GM18511 (cell line): Measurements from ENCODE around the gene DDIT4.
"Not testable (repeated sequence)": the region's sequence is repeated elsewhere in the genome, so short reads cannot be mapped to it uniquely, and the experiment has no call there.

Experiments used
- ATAC-seq: cut with Tn5 transposase; IDR thresholded peaks from one replicate; pipeline ENCODE4 v1.9.1; 2021; ENCODE audit warnings: mild to moderate bottlenecking, moderate library complexity; ENCODE audit not compliant: unreplicated experiment

The DDIT4 gene

DNA sequence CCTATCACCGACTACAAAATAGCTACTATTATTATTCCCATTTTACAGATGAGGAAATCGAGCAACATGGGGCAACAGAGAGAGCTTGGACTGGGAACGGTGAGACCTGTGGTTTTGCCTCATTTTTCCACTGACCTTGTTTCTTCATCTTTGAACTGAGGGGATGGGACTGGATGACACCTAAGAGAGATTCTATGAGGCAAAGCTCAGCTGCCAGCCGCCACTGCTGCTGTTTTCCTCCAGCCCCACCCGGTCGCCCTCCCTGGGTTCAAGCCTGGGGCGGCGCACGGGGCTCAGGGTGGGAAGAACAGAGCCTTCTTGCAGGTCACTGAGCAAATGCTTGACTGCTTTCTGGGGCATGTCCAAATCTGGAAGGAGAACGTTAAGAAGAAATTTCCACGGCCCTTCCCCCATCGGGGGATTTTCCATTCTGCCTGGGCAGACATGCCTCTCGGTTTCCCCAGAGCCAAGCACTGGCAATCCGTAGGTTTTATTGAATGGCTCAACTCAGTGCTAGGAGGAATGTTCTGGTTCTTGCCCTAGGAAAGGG is 12.3 kb downstream of the DDIT4 start:
- no peak for ATAC-seq

DNA sequence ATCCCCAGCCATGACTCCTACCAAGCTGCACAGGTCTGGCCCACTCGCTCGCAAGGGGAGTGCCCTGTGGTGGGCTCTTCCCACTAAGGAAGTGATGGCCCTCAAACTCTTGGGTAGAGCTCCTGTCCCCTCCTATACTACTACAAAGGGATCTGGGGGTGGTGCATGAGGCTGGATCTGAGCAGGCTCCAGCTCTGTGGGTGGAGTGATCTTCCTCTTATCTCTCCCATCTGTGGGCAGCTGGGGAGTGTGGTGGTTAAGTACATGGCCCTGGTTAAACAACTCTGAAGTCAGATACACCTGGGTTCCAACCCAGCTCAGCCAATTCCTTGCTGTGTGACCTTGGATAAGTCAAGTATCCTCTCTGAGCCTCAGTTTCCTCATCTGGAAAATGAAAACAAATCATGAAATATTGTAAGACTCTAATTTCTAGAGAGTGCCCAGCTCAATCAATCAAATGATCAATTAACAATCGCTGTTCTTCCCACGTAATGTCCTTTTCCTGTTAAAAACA is 17.4 kb downstream of the DDIT4 start:
- no peak for ATAC-seq

- ATAC-seq: no peak
Measured at GRCh38 chr10:72292223-72292691, 18.5 kb downstream of the DDIT4 start.

DNA sequence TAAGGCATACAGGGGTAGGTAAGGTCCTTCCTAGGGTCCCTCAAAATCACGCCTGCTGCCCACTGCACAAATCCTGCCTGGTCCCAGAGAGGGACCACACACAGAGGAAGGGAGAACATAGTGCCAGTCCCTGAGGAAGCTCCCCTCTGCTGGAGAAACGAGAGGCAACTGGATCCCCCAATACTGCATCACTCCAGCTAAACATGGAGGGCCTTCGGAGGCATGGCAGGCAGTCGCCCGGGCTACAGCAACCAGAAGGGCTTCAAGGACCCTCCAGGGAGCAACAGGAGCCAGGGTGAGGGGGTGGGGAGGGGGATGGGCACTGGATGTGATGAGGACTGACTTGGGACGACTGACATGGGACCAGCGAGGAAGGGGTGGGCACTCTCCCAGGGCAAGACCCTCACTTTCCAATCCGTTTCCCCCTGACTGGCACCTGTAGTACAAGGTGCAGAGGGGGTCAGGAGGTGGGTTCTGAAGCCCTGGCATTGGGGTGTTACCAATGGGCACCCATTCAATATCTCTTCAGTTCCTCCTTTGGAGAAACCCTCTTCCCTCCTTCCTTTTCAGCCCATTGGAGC is 21.7 kb downstream of the DDIT4 start:
- ATAC-seq: no peak

DNA sequence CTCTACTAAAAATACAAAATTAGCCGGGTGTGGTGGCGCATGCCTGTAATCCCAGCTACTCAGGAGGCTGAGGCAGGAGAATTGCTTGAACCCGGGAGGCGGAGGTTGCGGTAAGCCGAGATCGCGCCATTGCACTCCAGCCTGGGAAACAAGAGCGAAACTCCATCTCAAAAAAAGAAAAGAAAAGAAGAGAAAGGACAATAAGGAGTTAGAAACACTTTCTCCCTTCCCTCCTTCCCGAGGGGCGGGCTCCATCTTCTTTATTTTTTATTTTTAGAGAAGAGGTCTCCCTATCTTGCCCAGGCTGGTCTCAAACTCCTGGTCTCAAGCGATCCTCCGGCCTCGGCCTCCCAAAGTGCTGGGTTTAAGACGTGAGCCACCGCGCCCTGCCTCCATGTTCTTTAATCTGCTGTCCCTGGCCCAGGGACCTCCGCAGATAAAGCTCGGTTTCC is 23.1 kb downstream of the DDIT4 start:
- ATAC-seq: not testable (repeated sequence)

DNA sequence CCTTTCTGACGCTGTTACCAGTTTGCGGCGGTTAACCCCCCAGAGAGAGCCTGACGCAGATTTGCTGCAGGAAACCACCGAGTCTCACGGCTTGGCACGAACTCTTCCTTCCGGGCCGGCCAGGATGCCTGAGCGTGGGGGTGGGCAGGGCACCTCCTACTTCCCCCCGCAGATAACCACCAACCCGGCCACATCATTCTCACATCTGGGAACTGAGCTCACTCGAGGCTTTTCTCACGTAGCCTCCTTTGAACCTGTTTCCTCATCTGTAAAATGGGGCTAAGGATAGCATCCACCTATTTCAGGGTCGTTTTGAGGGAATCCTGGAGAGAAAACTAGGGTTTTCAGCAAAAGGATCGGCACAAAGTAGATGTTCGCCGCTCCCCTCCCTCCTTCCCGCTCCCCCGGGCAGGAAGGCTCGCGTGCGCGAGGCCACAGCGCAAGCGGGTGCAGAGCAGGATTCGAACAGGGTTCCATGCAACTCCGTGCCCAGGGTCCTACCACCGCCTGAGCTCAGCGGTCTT is 23.6 kb downstream of the DDIT4 start:
- peak; percentile 64 for ATAC-seq

DNA sequence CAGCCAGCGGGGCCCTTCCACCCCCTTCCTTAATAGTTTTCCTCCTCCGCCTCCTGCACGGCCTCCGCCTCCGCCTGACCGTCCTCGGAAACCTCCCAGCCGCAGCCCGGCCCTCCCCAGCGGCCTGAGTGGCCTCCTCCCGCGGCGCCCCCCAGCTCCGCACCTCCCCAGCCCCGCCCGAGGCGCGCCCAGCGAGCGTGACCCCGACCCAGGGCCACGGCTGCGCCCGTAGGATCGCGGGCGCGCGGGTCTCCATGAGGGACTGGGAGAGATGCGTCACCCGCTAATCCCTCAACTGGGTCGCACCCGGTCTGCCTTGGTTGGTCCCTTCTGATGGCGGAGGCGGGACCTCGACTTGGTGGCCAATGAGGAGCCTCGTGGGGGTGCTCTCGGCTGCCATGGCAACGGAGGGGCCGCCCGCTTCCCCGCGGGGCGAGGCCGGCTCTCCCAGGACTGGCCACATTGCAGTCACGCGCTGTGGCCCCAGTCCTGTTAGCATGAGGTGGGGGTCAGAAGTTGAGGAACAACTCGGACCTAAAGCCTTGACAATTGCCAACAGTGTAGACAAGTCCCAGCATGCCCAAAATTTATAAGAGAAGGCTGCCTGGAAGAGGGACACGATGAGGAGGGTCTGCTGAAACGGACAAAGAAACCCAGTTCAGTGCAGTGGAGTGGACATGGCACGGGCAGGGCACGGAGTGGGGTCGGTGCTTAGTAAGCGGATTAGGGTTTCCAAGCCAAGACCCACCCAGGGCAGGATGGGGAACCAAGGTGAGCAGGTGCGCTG is 24.3 kb downstream of the DDIT4 start:
- ATAC-seq: peak; percentile 83

GRCh38 chr10:72298592-72299519 is 25.1 kb downstream of the DDIT4 start:
- no peak for ATAC-seq

- no peak for ATAC-seq
Measured at GRCh38 chr10:72303424-72304128, 29.9 kb downstream of the DDIT4 start.

DNA sequence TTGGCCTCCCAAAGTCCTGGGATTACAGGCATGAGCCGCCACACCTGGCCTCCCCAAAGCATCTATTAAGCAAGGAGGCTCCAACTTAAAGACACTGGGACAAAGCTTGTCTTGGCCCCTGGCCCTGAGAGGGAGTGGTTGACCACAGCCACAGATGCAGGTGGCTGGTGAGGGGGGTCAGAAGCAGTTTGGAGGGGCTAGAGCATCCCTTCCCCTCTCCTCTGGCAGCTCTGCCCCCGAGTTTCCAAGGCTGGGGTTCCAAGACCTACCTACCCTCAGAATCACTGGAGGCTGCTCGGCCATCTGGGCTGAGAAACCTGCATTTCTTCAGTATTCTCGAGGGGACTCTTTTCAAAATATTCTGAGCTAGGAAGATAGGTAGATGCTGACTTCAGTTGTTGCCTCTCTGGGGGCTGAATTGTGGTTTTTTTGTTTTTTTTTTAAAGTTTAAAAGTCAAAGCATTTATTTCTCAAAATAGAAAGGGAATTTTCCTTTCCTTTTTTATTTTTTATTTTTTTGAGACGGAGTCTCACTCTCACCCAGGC is 32.6 kb downstream of the DDIT4 start:
- ATAC-seq: no peak

GRCh38 chr10:72307711-72308110 is 34.0 kb downstream of the DDIT4 start:
- not testable (repeated sequence) for ATAC-seq

- no peak for ATAC-seq
Measured at GRCh38 chr10:72308320-72308987, 34.7 kb downstream of the DDIT4 start.

DNA sequence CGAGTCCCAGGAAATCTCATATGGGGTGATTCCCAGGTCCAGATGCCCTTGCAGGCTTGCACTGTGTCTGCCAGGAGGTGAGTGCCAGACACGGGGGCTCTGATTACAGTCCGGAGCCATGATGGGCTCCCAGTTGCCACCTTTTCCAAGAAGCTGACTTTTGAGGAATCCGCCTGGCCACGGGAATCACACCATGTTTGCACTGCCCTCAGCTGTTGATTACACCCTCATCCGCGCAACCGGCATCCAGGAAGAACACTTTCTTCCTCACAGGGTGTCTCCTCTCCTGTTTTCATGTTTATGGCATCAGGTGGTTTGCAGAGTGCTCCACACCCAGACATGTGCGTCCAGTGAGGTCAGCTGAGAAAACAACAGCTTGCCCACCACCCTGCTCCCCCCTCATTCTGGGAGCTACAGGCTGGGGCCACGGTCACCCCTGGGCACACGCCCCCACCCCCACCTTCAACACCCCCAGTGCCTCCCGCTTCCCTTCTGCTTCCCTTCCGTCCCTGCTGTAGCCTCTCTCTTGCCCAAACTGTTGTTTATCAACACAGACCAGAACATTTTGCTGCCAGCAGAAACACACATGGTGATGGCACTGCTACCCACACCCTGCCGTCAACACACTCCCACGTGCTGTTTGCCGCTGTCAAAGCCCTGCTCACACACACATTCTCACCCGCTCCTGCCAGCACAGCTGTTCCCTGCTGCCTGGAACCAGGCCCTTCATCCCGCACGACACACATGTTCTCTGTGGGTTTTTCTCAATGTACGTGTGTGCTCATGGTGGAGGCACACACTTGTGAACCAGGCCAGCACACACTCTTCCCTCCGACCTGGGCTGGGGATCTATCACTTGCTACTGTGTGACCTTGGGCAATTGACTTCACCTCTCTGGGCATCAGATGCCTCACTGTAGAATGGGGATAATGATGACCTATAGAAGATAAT is 35.8 kb downstream of the DDIT4 start:
- ATAC-seq: no peak

DNA sequence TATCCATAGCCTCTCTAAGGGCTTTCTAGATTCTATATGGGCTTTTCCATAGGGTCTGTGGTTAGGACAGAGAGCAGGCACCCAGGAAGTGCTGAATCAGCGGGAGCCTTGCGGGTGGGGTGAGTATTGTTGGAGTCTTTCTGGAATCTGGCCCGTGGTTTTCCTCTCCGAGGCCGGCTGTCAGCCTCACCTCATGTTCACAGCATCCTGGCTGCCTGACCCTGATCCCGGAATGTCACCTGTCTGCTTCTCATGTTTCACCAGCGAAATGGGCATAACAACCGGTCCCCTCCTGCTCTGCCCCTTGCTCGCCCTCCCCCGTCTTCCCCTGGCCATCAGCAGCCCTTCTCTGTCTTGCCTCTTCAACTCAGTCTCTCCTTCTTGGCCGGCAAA is 36.5 kb downstream of the DDIT4 start:
- no peak for ATAC-seq

- no peak for ATAC-seq
Measured at GRCh38 chr10:72310636-72311035, 36.9 kb downstream of the DDIT4 start.

DNA sequence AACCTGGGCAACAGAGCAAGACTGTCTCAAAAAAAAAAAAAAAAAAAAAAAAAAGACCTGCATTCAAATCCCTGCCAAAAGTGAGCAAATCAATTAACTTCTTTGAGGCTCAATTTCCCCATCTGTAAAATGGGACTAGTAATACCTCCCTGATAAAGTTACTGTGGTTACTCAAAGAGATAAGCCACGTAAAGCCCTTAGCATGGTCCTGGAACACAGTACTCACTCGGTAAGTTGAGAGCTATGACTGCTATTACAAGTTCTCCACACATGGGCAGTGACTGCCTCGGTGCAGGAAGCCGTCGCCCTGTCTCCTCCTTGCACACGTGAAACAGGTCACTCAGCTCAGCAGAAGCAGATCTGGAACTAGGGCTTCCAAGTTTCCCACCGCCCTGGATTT is 37.9 kb downstream of the DDIT4 start:
- no peak for ATAC-seq

DNA sequence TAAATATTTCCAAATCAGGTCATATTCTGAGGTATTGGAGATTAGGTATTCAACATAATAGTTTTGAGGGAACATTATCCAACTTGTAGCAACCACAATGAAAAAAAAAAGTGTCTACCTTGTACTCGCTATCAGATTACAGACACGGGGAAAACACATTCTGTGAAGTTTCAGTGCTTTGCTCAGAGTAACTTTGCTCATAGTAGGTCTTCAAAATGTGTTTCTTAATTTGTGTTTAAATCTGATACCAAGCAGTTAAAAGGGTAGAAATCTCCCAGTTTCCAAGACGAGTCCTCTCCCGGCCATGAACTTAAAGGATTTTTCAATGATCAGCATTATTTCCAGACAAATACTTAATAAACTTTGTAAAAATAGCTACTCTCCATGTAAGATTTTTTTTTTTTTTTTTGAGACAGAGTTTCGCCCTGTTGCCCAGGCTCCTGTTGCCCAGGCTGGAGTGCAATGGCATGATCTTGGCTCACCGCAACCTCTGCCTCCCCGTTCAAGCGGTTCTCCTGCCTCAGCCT is 39.2 kb downstream of the DDIT4 start:
- ATAC-seq: no peak

GRCh38 chr10:72314263-72314662 is 40.5 kb downstream of the DDIT4 start:
- no peak for ATAC-seq
